Nephron progenitor cell (in vitro differentiated cells): ENCODE data around the gene SETD7.
A peak's percentile ranks its signal among the peaks of the same experiment; 100 is the strongest.

Source experiments
- DNase-seq: peaks from one replicate; pipeline ENCODE4 v3.0.0; 2021
- H3K27ac Mint-ChIP-seq: 2 replicates; pipeline ENCODE4 v1.8.0; 2021; ENCODE audit warnings: mild to moderate bottlenecking, moderate library complexity, mixed read lengths
- H3K27me3 Mint-ChIP-seq: 2 replicates; pipeline ENCODE4 v1.8.0; 2021; ENCODE audit warnings: mild to moderate bottlenecking, low read depth, mixed read lengths; ENCODE audit not compliant: poor library complexity
- H3K36me3 Mint-ChIP-seq: 2 replicates; pipeline ENCODE4 v1.8.0; 2021; ENCODE audit warnings: low read depth, mixed read lengths
- H3K4me1 Mint-ChIP-seq: 2 replicates; pipeline ENCODE4 v1.8.0; 2021; ENCODE audit warnings: mixed read lengths
- H3K4me3 Mint-ChIP-seq: 2 replicates; pipeline ENCODE4 v1.8.0; 2021; ENCODE audit warnings: mild to moderate bottlenecking, moderate library complexity, mixed read lengths
- H3K9me3 Mint-ChIP-seq: 2 replicates; pipeline ENCODE4 v1.8.0; 2021; ENCODE audit warnings: mild to moderate bottlenecking, moderate library complexity, mixed read lengths
- TF ChIP-seq, protein P1 (sequence below): fragments of 200-600 bp; sonication (generic); IDR thresholded peaks from 2 replicates; pipeline ENCODE4 v1.5.0; 2021; ENCODE audit warnings: antibody characterized with exemption

Gene SETD7

DNA sequence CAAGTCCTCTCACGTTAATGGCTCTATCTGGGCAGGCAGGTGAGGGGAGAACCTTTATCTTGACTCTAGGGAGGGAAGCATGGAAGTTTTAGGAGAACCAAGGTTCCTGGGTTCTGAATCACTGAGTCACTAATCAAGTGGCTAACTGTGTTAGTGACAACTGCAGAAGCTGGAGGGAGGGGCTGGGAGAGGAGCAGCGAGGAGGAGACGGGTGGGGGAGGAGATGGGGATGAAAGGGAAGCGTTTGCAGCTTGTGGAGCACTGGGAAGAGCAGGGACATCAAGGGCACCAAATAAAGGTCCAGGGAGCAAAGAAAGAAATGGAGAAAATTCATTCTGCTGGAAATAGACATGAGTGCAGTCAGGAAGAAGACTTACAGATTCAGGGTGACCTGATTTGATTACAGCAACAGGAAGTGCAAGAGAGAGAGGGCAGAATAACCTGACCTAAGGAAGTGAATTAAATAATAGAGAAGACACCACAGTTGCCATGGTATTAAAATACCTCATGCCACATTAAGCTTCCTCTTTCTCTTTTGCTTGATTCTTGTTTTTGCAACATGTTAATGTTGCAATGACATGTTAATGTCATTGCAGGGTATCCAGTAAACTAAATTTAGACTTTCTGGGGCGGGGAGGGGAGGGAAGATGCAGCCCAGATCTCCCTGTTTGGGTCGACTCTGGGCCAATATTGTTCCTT lies 4.5 kb upstream of the SETD7 start:
- TF ChIP-seq, protein P1, sequence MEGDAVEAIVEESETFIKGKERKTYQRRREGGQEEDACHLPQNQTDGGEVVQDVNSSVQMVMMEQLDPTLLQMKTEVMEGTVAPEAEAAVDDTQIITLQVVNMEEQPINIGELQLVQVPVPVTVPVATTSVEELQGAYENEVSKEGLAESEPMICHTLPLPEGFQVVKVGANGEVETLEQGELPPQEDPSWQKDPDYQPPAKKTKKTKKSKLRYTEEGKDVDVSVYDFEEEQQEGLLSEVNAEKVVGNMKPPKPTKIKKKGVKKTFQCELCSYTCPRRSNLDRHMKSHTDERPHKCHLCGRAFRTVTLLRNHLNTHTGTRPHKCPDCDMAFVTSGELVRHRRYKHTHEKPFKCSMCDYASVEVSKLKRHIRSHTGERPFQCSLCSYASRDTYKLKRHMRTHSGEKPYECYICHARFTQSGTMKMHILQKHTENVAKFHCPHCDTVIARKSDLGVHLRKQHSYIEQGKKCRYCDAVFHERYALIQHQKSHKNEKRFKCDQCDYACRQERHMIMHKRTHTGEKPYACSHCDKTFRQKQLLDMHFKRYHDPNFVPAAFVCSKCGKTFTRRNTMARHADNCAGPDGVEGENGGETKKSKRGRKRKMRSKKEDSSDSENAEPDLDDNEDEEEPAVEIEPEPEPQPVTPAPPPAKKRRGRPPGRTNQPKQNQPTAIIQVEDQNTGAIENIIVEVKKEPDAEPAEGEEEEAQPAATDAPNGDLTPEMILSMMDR, result no peak

GRCh38 chr4:139559687-139560086 lies 3.7 kb upstream of the SETD7 start:
- TF ChIP-seq, protein P1, result no peak
- Mint-ChIP-seq H3K9me3 (peaks cover 6% of the 10 kb centered on the region), H3K4me1 (peaks cover 57% of the 10 kb centered on the region), H3K4me3 (no peak overlapping the region), H3K36me3 (no peaks in the 10 kb centered on the region), H3K27me3 (peaks cover 23% of the 10 kb centered on the region), H3K27ac (no peak overlapping the region)
- DNase-seq, result no peak

More for the DNA sequence above, 4.5 kb upstream of the SETD7 start:
- no peak overlapping the region for H3K27ac Mint-ChIP-seq
- H3K36me3 Mint-ChIP-seq, result no peaks in the 10 kb centered on the region
- peaks cover 6% of the 10 kb centered on the region for H3K9me3 Mint-ChIP-seq
- peaks cover 52% of the 10 kb centered on the region for H3K4me1 Mint-ChIP-seq
- H3K27me3 Mint-ChIP-seq, result peaks cover 25% of the 10 kb centered on the region
- DNase-seq, result peak; percentile 40
- H3K4me3 Mint-ChIP-seq, result no peak overlapping the region

- peaks cover 63% of the 10 kb centered on the region for H3K4me1 Mint-ChIP-seq
- TF ChIP-seq, protein P1, result no peak
- no peak for DNase-seq
- peak overlapping the region; percentile 24 for H3K4me3 Mint-ChIP-seq
- H3K9me3 Mint-ChIP-seq, result peaks cover 4% of the 10 kb centered on the region
- H3K27ac Mint-ChIP-seq, result no peak overlapping the region
- H3K27me3 Mint-ChIP-seq, result peaks cover 21% of the 10 kb centered on the region
- no peaks in the 10 kb centered on the region for H3K36me3 Mint-ChIP-seq
Observed at GRCh38 chr4:139559089-139559479, 3.1 kb upstream of the SETD7 start.

- Mint-ChIP-seq H3K4me1 (peaks cover 69% of the 10 kb centered on the region), H3K4me3 (peak overlapping the region; percentile 97), H3K27me3 (peaks cover 21% of the 10 kb centered on the region), H3K9me3 (no peaks in the 10 kb centered on the region), H3K27ac (no peak overlapping the region), H3K36me3 (no peaks in the 10 kb centered on the region)
- DNase-seq, result no peak
- TF ChIP-seq, protein P1, result no peak
Observed at GRCh38 chr4:139558235-139559088, 2.4 kb upstream of the SETD7 start.

DNA sequence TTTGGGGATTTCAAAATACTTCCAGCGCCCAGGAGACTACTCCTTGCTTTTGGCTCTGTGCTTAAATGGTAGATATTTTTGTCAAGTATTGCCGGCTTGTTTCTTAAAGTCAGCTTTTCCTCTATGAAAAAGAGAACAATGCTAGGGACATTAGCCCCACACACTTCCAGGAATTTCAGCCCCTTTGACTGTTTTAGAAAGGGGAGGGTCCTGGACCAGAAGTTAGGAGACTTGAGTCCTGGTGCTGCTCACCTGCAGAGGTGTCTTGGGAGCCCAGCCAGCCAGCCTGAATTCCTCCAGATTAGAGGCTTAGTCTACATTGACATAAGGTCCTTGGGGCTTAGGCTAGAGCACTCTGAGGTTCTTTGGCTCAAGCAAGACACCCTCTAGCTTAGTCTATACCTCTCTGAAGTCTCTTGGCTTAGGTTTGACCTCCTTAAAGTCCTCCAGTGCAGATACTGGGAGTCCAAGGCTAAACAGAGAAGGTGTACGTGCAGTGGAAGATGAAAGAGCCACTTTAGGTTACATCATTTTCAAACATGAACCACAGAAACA lies 1.6 kb upstream of the SETD7 start:
- no peak overlapping the region for H3K27ac Mint-ChIP-seq

More for the DNA sequence above, 1.6 kb upstream of the SETD7 start:
- Mint-ChIP-seq H3K4me1 (peaks cover 77% of the 10 kb centered on the region), H3K9me3 (no peaks in the 10 kb centered on the region), H3K4me3 (peak overlapping the region; percentile 97), H3K27me3 (peaks cover 21% of the 10 kb centered on the region), H3K36me3 (no peaks in the 10 kb centered on the region)
- TF ChIP-seq, protein P1, result no peak
- DNase-seq, result no peak
